Psoas muscle (tissue), 8 donors: ENCODE measurements around the gene CDC42BPA. TPM values are rescaled to one million over a fixed set of nuclear protein-coding genes. Genes with fewer than 3 reads are reported as not detected.
"Not testable (repeated sequence)": the region's sequence is repeated elsewhere in the genome, so short reads cannot be mapped to it uniquely, and the experiment has no call there.

ENCODE experiments used
- ATAC-seq, 4 donors: fragments of 200-7000 bp; cut with Tn5 transposase; one replicate each; pipeline ENCODE4 v1.9.1; 2020; ENCODE audit warnings: moderate library complexity in 3 of 4, mild to moderate bottlenecking in 2 of 4
- DNase-seq, 2 donors: peaks; one replicate each; pipeline ENCODE4 v3.0.0-alpha.2; 2020
- H3K27ac ChIP-seq: fragments of 200-600 bp; one replicate; pipeline ENCODE4 v1.8.0; 2022
- H3K27me3 ChIP-seq, 3 donors: fragments of 200-600 bp in 1 of 3; one replicate each; pipeline versions ENCODE4 v1.6.1 to v1.8.0; 2013 to 2022; ENCODE audit warnings: low read length in 2 of 3, mild to moderate bottlenecking in 2 of 3, moderate library complexity in 1 of 3; ENCODE audit not compliant: insufficient read depth in 3 of 3
- H3K36me3 ChIP-seq, 2 donors: fragments of 200-600 bp in 1 of 2; one replicate each; pipeline versions ENCODE4 v1.6.1 to v1.8.0; 2013 to 2022; ENCODE audit warnings: low read depth in 1 of 2, mild to moderate bottlenecking in 1 of 2, moderate library complexity in 1 of 2; ENCODE audit not compliant: insufficient read depth in 1 of 2
- H3K4me1 ChIP-seq: fragments of 200-600 bp; one replicate; pipeline ENCODE4 v1.8.0; 2022
- H3K4me3 ChIP-seq: fragments of 200-600 bp; one replicate; pipeline ENCODE4 v1.8.0; 2022; ENCODE audit warnings: mild to moderate bottlenecking
- H3K9me3 ChIP-seq: fragments of 200-600 bp; one replicate; pipeline ENCODE4 v1.8.0; 2022
- CTCF ChIP-seq: fragments of 200-600 bp; IDR thresholded peaks from one replicate; pipeline ENCODE4 v1.8.0; 2022; ENCODE audit warnings: antibody characterized with exemption
- WGBS, 3 donors: extraction: QIAGEN DNeasy Blood & Tissue Kit; methylation state at CpG; one replicate each; pipeline versions ENCODE4 v1.1.6 to v1.1.7; 2013; 5-methylcytosine and 5-hydroxymethylcytosine counted together
- intact Hi-C, 2 donors: fragments of 100-400 bp; cut with DNase I; formaldehyde crosslinking; loops; one replicate each; pipeline versions ENCODE4 v1.11.0 to v1.14.2; 2022
- polyA plus RNA-seq, 3 donors: library from polyadenylated mRNA; stranded (reverse); fragments of 200-250 nt; gene quantifications; one replicate each; pipeline ENCODE4 v1.2.3, GENCODE V29; 2013
- total RNA-seq, 4 donors: library from RNA; stranded (reverse); fragmentation: NEBNext Ultra II Directional in 2 of 4; extraction: Animal tissue kit (Norgen Biotek cat#: 25700) in 2 of 4; gene quantifications; one replicate each; pipeline versions ENCODE4 v1.2.1 to v1.2.4, GENCODE V29; 2021 to 2023
- donor health status: healthy with polysubstance abuse.
- donor health status: DM: no; HTN: no; CAD: no; lungs with moderate emphysema.
- donor health status: Bipolar disorder and iron deficiency.
- donor health status: healthy.
- donor health status: DM: yes; HTN: yes; CAD: no.
- donor health status: DM: no; HTN: no; CAD: no.
- donor health status: DM: no; HTN: no; CAD: no.
- donor health status: DM: yes; HTN: yes; CAD: no.

Gene CDC42BPA
- total and polyA plus RNA-seq, 7 donors: 5.3 to 23.0 (median 15.7) TPM

GRCh38 chr1:226956942-226957713 is 361.2 kb downstream of the CDC42BPA start:
- intact Hi-C loops: no loop called here
- ATAC-seq (peak; percentile 23 to 71 (median 30)), DNase-seq (no peak)
- no peaks in the 10 kb centered on the region for H3K9me3 ChIP-seq
- H3K27me3 ChIP-seq: no peaks in the 10 kb centered on the region
- peaks cover 37% of the 10 kb centered on the region for H3K4me1 ChIP-seq
- H3K4me3 ChIP-seq: peak overlapping the region; percentile 14
- H3K27ac ChIP-seq: peak overlapping the region; percentile 81
- no peak for TF ChIP-seq CTCF
- peaks cover 0 to 26% of the 10 kb centered on the region in 2 donors for H3K36me3 ChIP-seq
- 44 to 78% (median 52%) methylated on average over 6 of the region's 6 CpGs for WGBS, 3 donors

- H3K9me3 ChIP-seq, DNase-seq, H3K27ac ChIP-seq, intact Hi-C loops, ATAC-seq, H3K27me3 ChIP-seq, H3K4me3 ChIP-seq: not testable (repeated sequence)
- WGBS, 3 donors: 96 to 100% (median 97%) methylated on average over 2 of the region's 2 CpGs
- Histone ChIP-seq H3K36me3 (peaks cover 0 to 17% of the 10 kb centered on the region in 2 donors), H3K4me1 (peaks cover 41% of the 10 kb centered on the region)
Measured at GRCh38 chr1:226955857-226956256, 362.4 kb downstream of the CDC42BPA start.

GRCh38 chr1:226954777-226955176 is 363.5 kb downstream of the CDC42BPA start:
- Histone ChIP-seq H3K9me3 (no peaks in the 10 kb centered on the region), H3K27ac (peak overlapping the region; percentile 97), H3K36me3 (peaks cover 0 to 23% of the 10 kb centered on the region in 2 donors), H3K4me1 (peaks cover 52% of the 10 kb centered on the region), H3K27me3 (no peaks in the 10 kb centered on the region), H3K4me3 (no peak overlapping the region)
- no peak for TF ChIP-seq CTCF
- WGBS, 3 donors: 72 to 78% (median 75%) methylated on average over 4 of the region's 4 CpGs
- DNase-seq: no peak
- no peak for ATAC-seq
- intact Hi-C loops: no loop called here

GRCh38 chr1:226954337-226954736 is 364.0 kb downstream of the CDC42BPA start:
- H3K27me3 ChIP-seq: no peaks in the 10 kb centered on the region
- no peak for ATAC-seq

More at GRCh38 chr1:226954337-226954736, 364.0 kb downstream of the CDC42BPA start:
- 86 to 88% (median 88%) methylated on average over 6 of the region's 6 CpGs for WGBS, 3 donors
- no peak for TF ChIP-seq CTCF
- Histone ChIP-seq H3K4me1 (peaks cover 56% of the 10 kb centered on the region), H3K36me3 (peaks cover 0 to 27% of the 10 kb centered on the region in 2 donors), H3K9me3 (no peaks in the 10 kb centered on the region), H3K27ac (peak overlapping the region; percentile 97), H3K4me3 (no peak overlapping the region)
- no peak for DNase-seq
- intact Hi-C loops: no loop called here
